ENCODE measurements around the gene MTARC2.

DNA sequence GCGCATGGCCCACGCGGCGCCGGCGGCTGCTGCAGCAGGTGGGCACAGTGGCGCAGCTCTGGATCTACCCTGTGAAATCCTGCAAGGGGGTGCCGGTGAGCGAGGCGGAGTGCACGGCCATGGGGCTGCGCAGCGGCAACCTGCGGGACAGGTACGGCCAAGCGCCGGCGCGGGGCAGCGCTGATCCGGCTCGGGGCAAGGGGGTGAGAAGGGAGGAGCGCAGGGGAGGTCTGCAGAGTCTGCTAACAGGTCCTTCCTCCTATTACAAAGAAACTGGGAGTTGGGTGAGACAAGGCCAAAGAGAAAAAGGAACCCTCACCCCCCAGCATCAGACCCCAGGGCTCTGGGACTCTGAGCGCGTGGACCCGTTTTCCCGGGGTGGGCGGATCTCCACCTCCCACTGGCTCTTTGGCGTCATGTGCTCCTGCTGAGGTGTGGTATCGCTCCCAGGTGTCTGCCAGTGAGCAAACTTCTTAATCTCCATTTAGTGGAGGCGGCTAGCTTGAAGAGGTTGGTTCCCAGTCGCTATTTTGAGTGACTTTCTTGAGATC is 39.0 kb downstream of the MTARC2 start:
- TF ChIP-seq, protein P1, sequence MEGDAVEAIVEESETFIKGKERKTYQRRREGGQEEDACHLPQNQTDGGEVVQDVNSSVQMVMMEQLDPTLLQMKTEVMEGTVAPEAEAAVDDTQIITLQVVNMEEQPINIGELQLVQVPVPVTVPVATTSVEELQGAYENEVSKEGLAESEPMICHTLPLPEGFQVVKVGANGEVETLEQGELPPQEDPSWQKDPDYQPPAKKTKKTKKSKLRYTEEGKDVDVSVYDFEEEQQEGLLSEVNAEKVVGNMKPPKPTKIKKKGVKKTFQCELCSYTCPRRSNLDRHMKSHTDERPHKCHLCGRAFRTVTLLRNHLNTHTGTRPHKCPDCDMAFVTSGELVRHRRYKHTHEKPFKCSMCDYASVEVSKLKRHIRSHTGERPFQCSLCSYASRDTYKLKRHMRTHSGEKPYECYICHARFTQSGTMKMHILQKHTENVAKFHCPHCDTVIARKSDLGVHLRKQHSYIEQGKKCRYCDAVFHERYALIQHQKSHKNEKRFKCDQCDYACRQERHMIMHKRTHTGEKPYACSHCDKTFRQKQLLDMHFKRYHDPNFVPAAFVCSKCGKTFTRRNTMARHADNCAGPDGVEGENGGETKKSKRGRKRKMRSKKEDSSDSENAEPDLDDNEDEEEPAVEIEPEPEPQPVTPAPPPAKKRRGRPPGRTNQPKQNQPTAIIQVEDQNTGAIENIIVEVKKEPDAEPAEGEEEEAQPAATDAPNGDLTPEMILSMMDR (IDR thresholded peaks at IDR 0.05; ENCODE audit: low read depth, low read length) = no peak
- no peak for TF ChIP-seq EZH2phosphoT487 (IDR thresholded peaks at IDR 0.05; ENCODE audit: low read depth)

Data from OCI-LY3 (cell line).